GM19099 (cell line): Measurements from ENCODE around the gene BABAM2.

Experiments
- POLR2A ChIP-seq: IDR thresholded peaks from 3 replicates; pipeline ENCODE4 v1.6.1; 2011; ENCODE audit warnings: low read depth; ENCODE audit not compliant: insufficient read length; ENCODE audit errors: extremely low read depth

BABAM2 gene

DNA sequence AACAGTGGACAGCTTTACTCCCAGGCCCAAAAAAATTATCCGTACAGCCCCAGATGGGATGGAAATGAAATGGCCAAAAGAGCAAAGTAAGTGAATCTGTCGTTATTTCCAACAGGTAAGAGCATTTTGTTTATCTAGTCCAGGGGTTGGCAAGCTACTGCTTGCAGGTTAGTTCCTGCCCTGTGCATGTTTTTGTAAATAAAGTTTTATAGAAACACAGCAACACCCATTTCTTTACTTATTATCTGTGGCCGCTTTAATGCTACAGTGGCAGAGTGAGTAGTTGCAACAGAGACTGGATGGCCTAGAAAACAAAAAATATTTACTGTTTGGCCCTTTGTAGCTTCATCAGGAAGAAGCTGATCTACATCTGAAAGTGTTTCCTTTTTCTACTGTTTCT, 407.9 kb downstream of the BABAM2 start:
- TF ChIP-seq POLR2A, result no peak

GRCh38 chr2:28300485-28301341, 410.2 kb downstream of the BABAM2 start:
- TF ChIP-seq POLR2A, result no peak

DNA sequence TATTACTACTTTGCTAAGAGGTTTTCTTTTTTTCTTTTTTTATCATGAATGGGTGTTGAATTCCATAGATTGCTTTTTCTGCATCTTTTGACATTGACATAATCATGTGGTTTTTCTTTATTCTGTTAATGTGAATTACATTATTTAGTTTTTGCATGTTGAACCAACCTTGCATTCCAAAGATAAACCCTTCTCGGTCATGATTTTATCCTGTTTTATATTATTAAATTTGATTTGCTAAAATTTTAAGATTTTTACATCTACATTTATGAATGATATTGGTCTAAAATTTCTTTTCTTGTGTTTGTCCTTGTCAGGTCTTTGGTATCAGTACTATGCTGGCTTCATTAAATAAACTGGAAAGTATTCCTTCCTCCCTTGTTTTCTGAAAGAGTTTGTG, 414.7 kb downstream of the BABAM2 start:
- TF ChIP-seq POLR2A, result no peak

DNA sequence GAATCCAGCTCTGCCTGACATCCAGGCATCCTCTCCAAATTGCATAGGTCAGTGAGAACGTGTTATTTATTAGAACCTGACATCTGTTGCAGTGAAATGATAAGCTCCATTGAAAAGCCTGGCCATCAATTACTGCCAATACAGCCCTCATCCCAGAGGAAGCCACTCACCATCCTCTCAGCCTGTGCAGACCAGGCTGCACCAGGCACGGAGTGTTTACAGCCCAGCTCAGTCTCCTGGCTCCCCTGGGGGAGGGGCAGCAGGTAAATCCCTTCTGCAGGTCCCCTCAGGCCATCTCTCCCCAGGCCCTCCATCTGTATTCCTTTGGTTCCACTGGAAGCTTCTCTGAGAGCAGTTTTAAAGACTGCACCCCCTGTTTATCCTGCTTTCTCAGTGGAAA, 419.6 kb downstream of the BABAM2 start:
- TF ChIP-seq POLR2A, result no peak

GRCh38 chr2:28311660-28312249, 421.2 kb downstream of the BABAM2 start:
- no peak for TF ChIP-seq POLR2A

- TF ChIP-seq POLR2A, result no peak
Observed at GRCh38 chr2:28312307-28313219, 422.0 kb downstream of the BABAM2 start.

DNA sequence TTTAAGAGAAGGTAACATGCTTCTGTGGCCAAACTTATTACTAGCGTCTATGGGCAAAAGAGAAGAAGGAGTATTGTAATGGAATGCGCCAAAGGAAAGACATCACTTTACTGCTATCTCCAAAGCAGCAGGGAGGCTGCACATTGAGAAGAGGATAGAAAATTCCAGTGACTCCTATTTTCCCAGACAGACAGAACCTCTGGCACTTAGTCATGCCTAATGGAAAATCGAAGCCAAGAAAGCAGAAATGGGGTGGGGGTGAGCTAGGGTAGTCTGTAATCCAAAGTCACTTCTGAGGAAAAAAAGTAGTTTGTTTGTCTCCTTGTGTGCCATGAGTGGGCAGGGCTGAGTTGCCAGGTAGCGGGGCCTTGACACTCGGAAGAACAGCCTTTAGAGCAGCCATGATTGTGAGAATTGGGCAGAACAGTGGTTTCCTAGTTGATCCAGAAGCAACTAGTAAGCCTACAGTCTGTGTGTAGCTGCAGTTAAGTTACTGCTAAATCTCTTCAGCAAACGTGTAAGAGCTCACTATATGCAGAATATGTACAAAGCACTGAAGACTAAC, 422.8 kb downstream of the BABAM2 start:
- no peak for TF ChIP-seq POLR2A

- TF ChIP-seq POLR2A, result no peak
Observed at GRCh38 chr2:28314968-28315367, 424.4 kb downstream of the BABAM2 start.

GRCh38 chr2:28316546-28317335, 426.2 kb downstream of the BABAM2 start:
- no peak for TF ChIP-seq POLR2A

DNA sequence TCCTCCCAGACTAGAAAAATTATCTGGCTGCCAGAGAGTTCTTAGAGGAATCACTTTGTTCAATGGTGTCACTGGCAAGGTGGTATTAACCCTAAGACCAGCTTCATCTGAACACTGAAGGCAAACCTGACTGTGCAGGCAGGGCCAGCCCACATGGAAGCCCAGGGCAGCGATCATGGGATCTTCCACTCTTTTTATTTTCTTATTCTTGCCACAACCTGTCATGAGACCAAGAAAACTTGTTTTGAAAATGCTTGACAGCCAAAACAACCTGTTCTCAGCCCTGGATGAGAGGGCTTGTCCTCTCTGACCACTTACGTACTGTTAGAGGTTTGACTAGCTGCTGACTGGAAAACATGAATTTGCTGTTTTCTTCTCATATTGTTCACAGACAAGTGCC, 426.9 kb downstream of the BABAM2 start:
- TF ChIP-seq POLR2A, result no peak

DNA sequence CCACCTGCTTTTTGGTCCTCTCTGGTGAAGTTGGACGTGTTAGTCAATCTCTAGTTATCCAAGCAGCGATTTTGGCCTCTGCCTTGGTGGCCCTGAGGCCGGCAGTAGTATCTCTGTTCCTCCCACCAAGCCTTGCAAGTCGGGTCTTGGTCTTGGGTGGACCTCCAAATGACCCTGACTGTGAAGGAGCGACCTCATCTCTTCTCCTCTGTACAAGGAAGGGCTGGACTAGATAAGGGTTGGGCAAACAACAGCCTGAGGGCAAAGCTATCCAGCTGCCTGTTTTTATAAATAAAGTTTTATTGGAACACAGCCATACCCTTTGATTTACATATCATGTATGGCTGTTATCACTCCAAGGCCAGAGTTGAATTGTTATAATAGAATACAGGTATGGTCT, 427.5 kb downstream of the BABAM2 start:
- TF ChIP-seq POLR2A, result no peak

- no peak for TF ChIP-seq POLR2A
Observed at GRCh38 chr2:28318462-28319117, 428.1 kb downstream of the BABAM2 start.

- TF ChIP-seq POLR2A, result no peak
Observed at GRCh38 chr2:28319118-28320008, 428.8 kb downstream of the BABAM2 start.
